ENCODE results near the gene TTC28. TPM values are rescaled to one million over a fixed set of nuclear protein-coding genes. Genes with fewer than 3 reads are reported as not detected.

The TTC28 gene
- total RNA-seq, 1 donor from 2014 or later = 16.4 TPM

DNA sequence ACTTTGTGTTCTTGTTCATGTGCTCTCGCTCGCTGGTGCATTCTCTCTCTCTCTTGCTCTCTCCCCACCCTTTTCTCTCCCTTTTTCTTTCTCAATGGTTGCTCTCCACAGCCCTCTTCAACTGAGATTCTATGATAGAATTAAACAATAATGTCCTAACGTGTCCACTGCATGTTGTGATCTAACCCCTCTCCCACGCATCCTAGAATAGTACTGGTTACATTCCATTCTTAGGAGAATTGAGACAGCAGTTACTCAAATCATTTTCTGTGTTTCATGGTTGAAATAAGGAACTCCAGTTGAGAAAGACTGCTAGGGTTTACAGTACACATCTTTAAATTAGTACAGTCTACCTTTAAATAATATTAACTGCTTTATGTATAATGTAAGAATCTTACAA is 442.5 kb downstream of the TTC28 start:
- TF ChIP-seq, protein P1, sequence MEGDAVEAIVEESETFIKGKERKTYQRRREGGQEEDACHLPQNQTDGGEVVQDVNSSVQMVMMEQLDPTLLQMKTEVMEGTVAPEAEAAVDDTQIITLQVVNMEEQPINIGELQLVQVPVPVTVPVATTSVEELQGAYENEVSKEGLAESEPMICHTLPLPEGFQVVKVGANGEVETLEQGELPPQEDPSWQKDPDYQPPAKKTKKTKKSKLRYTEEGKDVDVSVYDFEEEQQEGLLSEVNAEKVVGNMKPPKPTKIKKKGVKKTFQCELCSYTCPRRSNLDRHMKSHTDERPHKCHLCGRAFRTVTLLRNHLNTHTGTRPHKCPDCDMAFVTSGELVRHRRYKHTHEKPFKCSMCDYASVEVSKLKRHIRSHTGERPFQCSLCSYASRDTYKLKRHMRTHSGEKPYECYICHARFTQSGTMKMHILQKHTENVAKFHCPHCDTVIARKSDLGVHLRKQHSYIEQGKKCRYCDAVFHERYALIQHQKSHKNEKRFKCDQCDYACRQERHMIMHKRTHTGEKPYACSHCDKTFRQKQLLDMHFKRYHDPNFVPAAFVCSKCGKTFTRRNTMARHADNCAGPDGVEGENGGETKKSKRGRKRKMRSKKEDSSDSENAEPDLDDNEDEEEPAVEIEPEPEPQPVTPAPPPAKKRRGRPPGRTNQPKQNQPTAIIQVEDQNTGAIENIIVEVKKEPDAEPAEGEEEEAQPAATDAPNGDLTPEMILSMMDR (IDR thresholded peaks at IDR 0.05; ENCODE audit: borderline replicate concordance) = no peak
- Histone ChIP-seq H3K4me3 (no peak overlapping the region), H3K27me3 (ENCODE audit: low read depth) (no peaks in the 10 kb centered on the region), H3K4me1 (peaks cover 25% of the 10 kb centered on the region), H3K36me3 (no peaks in the 10 kb centered on the region), H3K27ac (replicated peaks) (no peak overlapping the region), H3K9me3 (replicated peaks) (peaks cover 4% of the 10 kb centered on the region)
- DNase-seq = no peak
- intact Hi-C loops (cut with micrococcal nuclease) = no loop called here

DNA sequence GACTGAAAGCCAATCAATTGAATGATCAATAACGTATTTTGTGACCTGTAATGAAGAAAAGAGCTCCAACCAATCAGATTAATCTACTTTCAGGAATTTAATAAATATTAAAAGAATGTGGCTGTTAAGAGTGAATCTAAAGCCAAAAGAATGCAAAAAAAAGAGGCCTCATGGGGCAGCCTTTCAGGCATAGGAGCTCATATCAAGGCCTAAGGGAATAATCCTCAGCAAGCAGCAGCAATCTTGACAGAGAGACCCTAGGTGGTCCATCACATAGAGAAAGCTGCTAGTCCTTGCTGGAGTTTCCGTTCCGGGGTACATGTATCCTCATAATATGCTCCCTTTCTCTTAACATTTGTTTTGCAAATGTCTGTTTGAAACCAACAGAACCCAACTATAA is 447.4 kb downstream of the TTC28 start:
- intact Hi-C loops (cut with micrococcal nuclease) = no loop called here
- Histone ChIP-seq H3K27me3 (ENCODE audit: low read depth) (no peaks in the 10 kb centered on the region), H3K4me3 (no peak overlapping the region), H3K4me1 (peaks cover 36% of the 10 kb centered on the region), H3K27ac (replicated peaks) (no peak overlapping the region), H3K9me3 (replicated peaks) (no peaks in the 10 kb centered on the region), H3K36me3 (no peaks in the 10 kb centered on the region)
- no peak for DNase-seq
- TF ChIP-seq, protein P1 (IDR thresholded peaks at IDR 0.05; ENCODE audit: borderline replicate concordance) = no peak

DNA sequence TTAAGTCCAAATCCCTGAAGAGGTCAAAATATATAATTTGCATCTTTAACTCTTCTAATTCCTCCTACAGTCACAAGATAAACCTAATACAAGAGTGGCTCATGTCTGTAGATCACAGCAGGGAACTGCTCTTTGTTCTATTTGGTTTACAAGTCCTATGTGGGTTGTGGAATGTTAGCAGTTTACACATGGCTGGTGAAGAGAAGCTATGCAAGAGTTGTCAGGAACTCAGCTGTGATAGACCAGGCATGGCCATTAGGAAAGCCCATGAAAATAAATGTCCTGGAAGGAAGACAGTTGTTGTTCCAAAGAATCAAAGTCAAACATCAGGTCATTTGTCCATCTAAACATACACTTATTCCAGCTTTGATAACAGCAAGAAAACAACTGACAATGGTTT is 448.2 kb downstream of the TTC28 start:
- no peak overlapping the region for H3K27ac ChIP-seq (replicated peaks)
- H3K36me3 ChIP-seq = no peaks in the 10 kb centered on the region
- no peaks in the 10 kb centered on the region for H3K9me3 ChIP-seq (replicated peaks)
- intact Hi-C loops (cut with micrococcal nuclease) = no loop called here
- H3K4me3 ChIP-seq = no peak overlapping the region
- TF ChIP-seq, protein P1 (IDR thresholded peaks at IDR 0.05; ENCODE audit: borderline replicate concordance) = no peak
- no peak for DNase-seq
- H3K27me3 ChIP-seq (ENCODE audit: low read depth) = no peaks in the 10 kb centered on the region
- peaks cover 28% of the 10 kb centered on the region for H3K4me1 ChIP-seq

DNA sequence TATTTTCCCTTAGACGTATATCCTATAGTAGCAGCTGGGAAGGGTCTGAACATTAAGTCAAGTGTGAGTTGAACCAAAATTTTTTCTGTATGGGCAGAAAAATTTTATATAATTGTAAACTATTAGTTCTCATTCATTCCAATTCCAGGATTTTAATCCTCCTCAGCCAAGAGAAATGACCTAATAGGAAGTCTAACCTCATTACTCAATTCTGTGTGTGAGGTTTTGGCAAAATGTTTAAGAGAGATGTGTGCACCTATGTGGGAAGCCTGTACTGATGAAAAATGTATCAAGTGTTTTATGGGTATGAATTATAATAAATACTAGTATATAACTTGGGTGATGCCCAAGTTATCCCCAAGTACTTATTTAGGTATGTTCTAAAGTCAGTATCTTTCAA is 449.0 kb downstream of the TTC28 start:
- Histone ChIP-seq H3K4me3 (no peak overlapping the region), H3K27me3 (ENCODE audit: low read depth) (no peaks in the 10 kb centered on the region), H3K36me3 (no peaks in the 10 kb centered on the region), H3K9me3 (replicated peaks) (no peaks in the 10 kb centered on the region), H3K4me1 (peaks cover 25% of the 10 kb centered on the region), H3K27ac (replicated peaks) (no peak overlapping the region)
- TF ChIP-seq, protein P1 (IDR thresholded peaks at IDR 0.05; ENCODE audit: borderline replicate concordance) = no peak
- DNase-seq = no peak
- intact Hi-C loops (cut with micrococcal nuclease) = no loop called here

DNA sequence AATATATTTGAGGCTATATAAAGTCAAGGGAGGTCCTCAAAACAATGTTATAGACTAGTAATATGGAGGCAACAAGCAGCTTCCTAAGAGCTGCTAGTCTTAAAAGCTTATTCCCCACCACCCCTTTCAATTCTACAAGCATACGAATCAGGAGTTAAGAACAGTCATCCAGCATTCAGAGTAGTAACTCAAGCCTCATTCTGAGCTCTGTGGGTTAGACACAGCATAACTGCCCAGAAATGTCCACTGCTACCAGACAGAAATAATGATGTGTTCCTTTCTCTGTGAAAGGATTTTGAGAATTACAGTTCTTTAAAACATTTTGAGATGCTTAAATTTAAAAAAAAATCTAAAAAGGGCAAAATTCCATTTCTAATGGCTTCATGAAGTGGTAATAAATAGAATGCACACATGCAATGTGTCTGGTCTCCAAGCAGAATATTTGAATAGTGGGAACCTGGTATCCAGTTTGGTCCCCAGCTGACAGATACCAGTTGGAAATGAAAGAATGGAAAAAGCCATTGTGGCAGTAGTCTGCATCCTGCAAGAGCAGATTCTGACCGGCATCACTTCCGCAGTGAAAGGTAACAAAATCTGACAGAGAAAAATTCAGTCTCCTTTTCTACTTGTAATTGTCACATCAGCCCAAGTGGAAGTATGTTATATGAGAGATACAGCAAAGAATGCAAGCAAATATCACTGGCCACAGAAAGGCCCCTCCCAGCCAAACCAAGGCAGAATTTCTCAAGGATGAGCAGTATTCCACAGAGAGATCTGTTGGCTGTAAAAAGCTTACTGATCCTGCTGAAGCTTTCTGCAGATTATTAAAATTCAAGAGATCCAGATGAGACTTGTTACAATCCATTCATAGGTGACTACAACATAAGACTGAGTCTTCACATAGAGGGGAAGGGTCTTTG is 449.8 kb downstream of the TTC28 start:
- intact Hi-C loops (cut with micrococcal nuclease) = no loop called here
- H3K4me3 ChIP-seq = no peak overlapping the region
- no peak for DNase-seq
- TF ChIP-seq, protein P1 (IDR thresholded peaks at IDR 0.05; ENCODE audit: borderline replicate concordance) = no peak
- H3K27ac ChIP-seq (replicated peaks) = no peak overlapping the region
- no peaks in the 10 kb centered on the region for H3K27me3 ChIP-seq (ENCODE audit: low read depth)
- H3K36me3 ChIP-seq = no peaks in the 10 kb centered on the region
- H3K9me3 ChIP-seq (replicated peaks) = no peaks in the 10 kb centered on the region
- H3K4me1 ChIP-seq = peaks cover 24% of the 10 kb centered on the region

Data from left ventricle myocardium inferior (tissue), 1 donor.